Measurements from ENCODE around the gene JMJD7.

GRCh38 chr15:41887161-41887560, 59.3 kb downstream of the JMJD7 start:
- no peak for TF ChIP-seq EZH2phosphoT487 (IDR thresholded peaks at IDR 0.05; ENCODE audit: borderline replicate concordance)
- no peak for TF ChIP-seq CTCF (conservative IDR thresholded peaks at IDR 0.05; ENCODE audit: low read length)

Data from Loucy (cell line).